Thyroid gland (tissue), 4 donors: ENCODE data around the gene CYTH1. TPM values are rescaled to one million over a fixed set of nuclear protein-coding genes. Genes with fewer than 3 reads are reported as not detected.

Experiments
- DNase-seq, 2 donors: peaks; one replicate each; pipeline ENCODE4 v3.0.0-alpha.2; 2019
- H3K27ac ChIP-seq, 3 donors: fragments of 200-600 bp; sonication (generic); 1 replicate in 2 of 3; 2 replicates in 1 of 3; pipeline ENCODE4 v1.5.1; 2016 to 2019; ENCODE audit warnings: mild to moderate bottlenecking in 1 of 3, moderate library complexity in 1 of 3
- H3K27me3 ChIP-seq: fragments of 200-600 bp; sonication (generic); one replicate; pipeline ENCODE4 v1.5.1; 2019
- H3K36me3 ChIP-seq, 2 donors: fragments of 200-600 bp; sonication (generic); one replicate each; pipeline ENCODE4 v1.5.1; 2016 to 2019
- H3K4me1 ChIP-seq, 2 donors: fragments of 200-600 bp; sonication (generic); one replicate each; pipeline ENCODE4 v1.5.1; 2017 to 2019
- H3K4me3 ChIP-seq, 3 donors: fragments of 200-600 bp; sonication (generic); replicated peaks in 1 of 3; 1 replicate in 2 of 3; 2 replicates in 1 of 3; pipeline ENCODE4 v1.5.1; 2016; ENCODE audit warnings: mild to moderate bottlenecking in 1 of 3
- H3K9me3 ChIP-seq: fragments of 200-600 bp; sonication (generic); one replicate; pipeline ENCODE4 v1.5.1; 2017
- CTCF ChIP-seq, 6 experiments: fragments of 200-600 bp in 3 of 6; fragments of 450-650 bp in 3 of 6; sonication (generic) in 3 of 6; IDR thresholded peaks; one replicate each; pipeline ENCODE4 v1.5.1; 2016 to 2019; ENCODE audit warnings: antibody characterized with exemption in 6 of 6, mild to moderate bottlenecking in 2 of 6, inconsistent platforms in 1 of 6, moderate library complexity in 1 of 6
- POLR2A ChIP-seq, 2 donors: fragments of 450-650 bp; IDR thresholded peaks; one replicate each; pipeline ENCODE4 v1.6.1; 2017; ENCODE audit warnings: antibody characterized with exemption in 2 of 2, mild to moderate bottlenecking in 2 of 2, moderate library complexity in 1 of 2
- WGBS, 2 donors: methylation state at CpG; one replicate each; pipeline ENCODE4 v1.1.5; 2017; 5-methylcytosine and 5-hydroxymethylcytosine counted together
- intact Hi-C: fragments of 100-400 bp; cut with DNase I; formaldehyde crosslinking; loops from one replicate; pipeline ENCODE4 v1.15.1; 2023
- total RNA-seq, 4 donors: library from RNA; depleted of rRNA; stranded (reverse); fragments of >200 nt; gene quantifications; one replicate each; pipeline ENCODE4 v1.2.3, GENCODE V29; 2016

Gene CYTH1
- total RNA-seq, 4 donors from 2014 or later = 69.0 to 94.5 (median 75.7) TPM

- H3K36me3 ChIP-seq = peaks cover 63 to 74% of the 10 kb centered on the region in 2 donors
- no peaks in the 10 kb centered on the region for H3K9me3 ChIP-seq
- no peak for TF ChIP-seq CTCF (IDR thresholded peaks at IDR 0.05)
- TF ChIP-seq POLR2A (IDR thresholded peaks at IDR 0.05) = no peak
- no peaks in the 10 kb centered on the region for H3K27me3 ChIP-seq
- DNase-seq = no peak
- H3K4me3 ChIP-seq = no peak overlapping the region
- 94% methylated on average over 6 of the region's 6 CpGs for WGBS, 2 donors
- peak overlapping the region in 1 of 3 donors; percentile 15 for H3K27ac ChIP-seq
- intact Hi-C loops = no loop called here
- H3K4me1 ChIP-seq = no peaks in the 10 kb centered on the region
These were observed 43.6 kb upstream of the CYTH1 start for GRCh38 chr17:78825696-78826095.

DNA sequence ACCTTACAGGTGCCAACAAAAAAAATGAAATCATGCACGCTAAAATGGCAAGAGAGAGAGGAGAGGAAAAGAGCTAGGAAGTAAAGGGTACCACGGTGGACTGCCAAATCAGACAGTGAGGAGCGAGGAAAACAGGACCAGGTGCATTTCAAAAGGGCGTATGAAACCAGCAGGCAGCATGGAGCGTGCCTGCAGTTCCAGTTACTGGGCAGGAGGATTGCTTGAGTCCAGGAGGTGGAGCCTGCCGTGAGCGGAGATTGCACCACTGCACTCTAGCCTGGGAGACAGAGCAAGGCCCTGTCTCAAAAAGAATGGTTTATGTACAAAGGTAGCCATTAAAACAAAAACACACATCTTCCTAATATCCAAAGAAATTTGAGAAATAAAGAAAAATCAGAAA lies 42.2 kb upstream of the CYTH1 start:
- H3K36me3 ChIP-seq = peaks cover 78 to 80% of the 10 kb centered on the region in 2 donors
- WGBS, 2 donors = 41 to 62% methylated on average over 7 of the region's 7 CpGs
- TF ChIP-seq CTCF (IDR thresholded peaks at IDR 0.05) = peak in 2 of 6 experiments; percentile 6 to 27
- no peak for TF ChIP-seq POLR2A (IDR thresholded peaks at IDR 0.05)

DNA sequence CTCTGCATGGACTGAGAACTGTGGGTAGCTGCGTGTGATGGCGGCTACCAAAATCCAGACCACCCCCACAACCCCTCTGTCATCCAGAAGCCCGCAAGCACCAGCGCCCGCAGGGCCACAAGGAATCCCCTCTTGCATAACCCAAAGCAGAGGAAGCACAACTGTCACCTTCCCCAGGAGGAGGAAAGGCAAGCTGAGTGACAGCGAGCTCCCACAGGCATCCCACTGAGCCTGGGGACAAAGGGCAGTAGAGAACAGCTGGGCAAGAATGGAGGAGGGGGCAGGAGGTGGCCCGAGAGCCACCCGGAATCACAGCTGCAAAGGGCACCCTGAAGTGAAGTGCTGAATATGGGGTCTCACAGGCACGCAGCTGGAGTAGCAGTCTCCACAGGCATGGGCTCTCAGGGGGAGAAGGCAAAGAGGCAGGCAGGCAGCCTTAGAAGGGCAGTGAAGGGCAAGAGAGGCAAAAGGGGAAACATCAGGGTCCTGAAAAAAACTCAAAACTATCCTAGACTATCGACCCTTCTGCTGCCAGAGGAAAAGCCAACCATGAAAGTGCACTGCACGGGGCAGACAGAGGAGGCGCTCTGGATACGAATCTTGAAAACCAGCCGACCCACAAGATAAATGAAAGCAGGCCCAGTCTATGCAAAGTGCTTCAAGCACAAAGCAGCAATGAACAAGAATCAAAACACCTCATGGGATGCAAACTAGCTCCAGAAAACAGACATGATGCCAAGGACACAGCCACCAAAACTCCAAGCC lies 41.4 kb upstream of the CYTH1 start:
- H3K27ac ChIP-seq = no peak overlapping the region
- no peak overlapping the region for H3K4me3 ChIP-seq
- H3K9me3 ChIP-seq = no peaks in the 10 kb centered on the region
- WGBS, 2 donors = 91 to 96% methylated on average over 14 of the region's 14 CpGs
- H3K27me3 ChIP-seq = no peaks in the 10 kb centered on the region
- no peaks in the 10 kb centered on the region for H3K4me1 ChIP-seq
- TF ChIP-seq POLR2A (IDR thresholded peaks at IDR 0.05) (no peak), CTCF (IDR thresholded peaks at IDR 0.05) (no peak)
- peaks cover 80 to 82% of the 10 kb centered on the region in 2 donors for H3K36me3 ChIP-seq
- no peak for DNase-seq
- intact Hi-C loops = no loop called here

More for the DNA sequence above, 42.2 kb upstream of the CYTH1 start:
- H3K27ac ChIP-seq = no peak overlapping the region
- intact Hi-C loops = no loop called here
- peak; percentile 68 to 71 for DNase-seq
- no peaks in the 10 kb centered on the region for H3K4me1 ChIP-seq
- no peak overlapping the region for H3K4me3 ChIP-seq
- no peaks in the 10 kb centered on the region for H3K27me3 ChIP-seq
- no peaks in the 10 kb centered on the region for H3K9me3 ChIP-seq

- Histone ChIP-seq H3K4me1 (no peaks in the 10 kb centered on the region), H3K36me3 (peaks cover 80 to 82% of the 10 kb centered on the region in 2 donors), H3K9me3 (no peaks in the 10 kb centered on the region), H3K27ac (no peak overlapping the region), H3K4me3 (no peak overlapping the region), H3K27me3 (no peaks in the 10 kb centered on the region)
- intact Hi-C loops = no loop called here
- DNase-seq = no peak
- WGBS, 2 donors = 89 to 92% methylated on average over 13 to 14 of the region's 14 CpGs
- TF ChIP-seq CTCF (IDR thresholded peaks at IDR 0.05) = no peak
- TF ChIP-seq POLR2A (IDR thresholded peaks at IDR 0.05) = no peak
These were observed 40.5 kb upstream of the CYTH1 start for GRCh38 chr17:78822552-78822951.

DNA sequence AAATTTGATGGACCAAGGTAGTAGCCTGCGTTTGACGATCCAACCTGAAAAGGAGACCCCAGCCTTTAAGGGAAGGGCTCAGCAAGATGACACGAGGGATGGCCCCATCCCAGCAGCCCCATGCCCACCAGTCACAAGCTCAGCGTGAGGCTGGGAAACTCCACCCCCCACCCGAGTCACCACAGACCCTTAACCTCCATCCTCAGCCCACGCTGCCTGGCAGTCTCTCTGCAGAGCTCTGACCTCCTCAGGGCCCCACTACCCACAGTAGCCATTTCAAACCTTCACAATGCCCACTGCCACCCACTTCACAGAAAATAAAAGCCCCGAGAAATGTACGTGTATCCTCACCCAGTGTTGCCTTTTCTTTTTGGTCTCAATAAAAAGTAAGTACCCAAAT lies 39.9 kb upstream of the CYTH1 start:
- DNase-seq = no peak
- no peaks in the 10 kb centered on the region for H3K27me3 ChIP-seq
- no peak overlapping the region for H3K4me3 ChIP-seq
- intact Hi-C loops = no loop called here
- no peaks in the 10 kb centered on the region for H3K4me1 ChIP-seq
- no peaks in the 10 kb centered on the region for H3K9me3 ChIP-seq
- TF ChIP-seq CTCF (IDR thresholded peaks at IDR 0.05) = no peak
- no peak for TF ChIP-seq POLR2A (IDR thresholded peaks at IDR 0.05)
- no peak overlapping the region for H3K27ac ChIP-seq
- 95 to 99% methylated on average over 8 of the region's 8 CpGs for WGBS, 2 donors
- peaks cover 80 to 82% of the 10 kb centered on the region in 2 donors for H3K36me3 ChIP-seq
